GM18520 (cell line): Measurements from ENCODE around the gene NARF.
A peak's percentile ranks its signal among the peaks of the same experiment; 100 is the strongest.
"Not testable (repeated sequence)": the region's sequence is repeated elsewhere in the genome, so short reads cannot be mapped to it uniquely, and the experiment has no call there.

Experiments used
- ATAC-seq: cut with Tn5 transposase; IDR thresholded peaks from one replicate; pipeline ENCODE4 v1.9.1; 2021; ENCODE audit not compliant: unreplicated experiment

The NARF gene

GRCh38 chr17:82458179-82458884 lies at the start of gene NARF:
TSS of gene NARF (plus strand) at chr17:82458741. CDS start at chr17:82458804, 63 bp downstream.
- peak; percentile 86 for ATAC-seq

GRCh38 chr17:82408938-82409318 lies 49.6 kb upstream of the NARF start:
- no peak for ATAC-seq

- no peak for ATAC-seq
Observed at GRCh38 chr17:82410014-82410716, 48.4 kb upstream of the NARF start.

- no peak for ATAC-seq
Observed at GRCh38 chr17:82411396-82412053, 47.0 kb upstream of the NARF start.

GRCh38 chr17:82412081-82412480 lies 46.5 kb upstream of the NARF start:
- ATAC-seq: not testable (repeated sequence)

- ATAC-seq: no peak
Observed at GRCh38 chr17:82412535-82413520, 45.7 kb upstream of the NARF start.

- no peak for ATAC-seq
Observed at GRCh38 chr17:82414548-82415281, 43.8 kb upstream of the NARF start.

GRCh38 chr17:82415336-82415735 lies 43.2 kb upstream of the NARF start:
- no peak for ATAC-seq

GRCh38 chr17:82415786-82416185 lies 42.8 kb upstream of the NARF start:
- no peak for ATAC-seq

- ATAC-seq: no peak
Observed at GRCh38 chr17:82416264-82416663, 42.3 kb upstream of the NARF start.

- no peak for ATAC-seq
Observed at GRCh38 chr17:82416771-82417170, 41.8 kb upstream of the NARF start.

GRCh38 chr17:82418001-82418986 lies 40.2 kb upstream of the NARF start, which contains the start of the genes HEXD and OGFOD3:
TSS of gene HEXD (plus strand) at chr17:82418347. CDS start at chr17:82419800, 1,453 bp downstream.
TSS of gene OGFOD3 (minus strand) at chr17:82418586. CDS start at chr17:82418485, 101 bp downstream.
- ATAC-seq: peak; percentile 82

GRCh38 chr17:82419540-82419939 lies 39.0 kb upstream of the NARF start:
- ATAC-seq: no peak

- ATAC-seq: no peak
Observed at GRCh38 chr17:82424001-82424862, 34.3 kb upstream of the NARF start.

GRCh38 chr17:82424863-82425159 lies 33.7 kb upstream of the NARF start:
- no peak for ATAC-seq

GRCh38 chr17:82428546-82428945 lies 30.0 kb upstream of the NARF start:
- ATAC-seq: no peak

- no peak for ATAC-seq
Observed at GRCh38 chr17:82429824-82430223, 28.7 kb upstream of the NARF start.

- no peak for ATAC-seq
Observed at GRCh38 chr17:82432017-82432416, 26.5 kb upstream of the NARF start.
